ENCODE measurements around the gene STXBP1. TPM values are rescaled to one million over a fixed set of nuclear protein-coding genes. Genes with fewer than 3 reads are reported as not detected.

The STXBP1 gene
- total and polyA plus RNA-seq, 2 experiments from 2014 or later, result 48.6 to 50.4 TPM

- no peak overlapping the region for H3K4me2 ChIP-seq
- H3K4me3 ChIP-seq, result no peak overlapping the region
- Mint-ChIP-seq H3K4me3 (no peak overlapping the region), H3K9me3 (no peaks in the 10 kb centered on the region), H3K4me1 (peaks cover 16% of the 10 kb centered on the region), H3K27ac (no peak overlapping the region), H3K27me3 (ENCODE audit: insufficient read depth, low read depth, poor library complexity) (peaks cover 3% of the 10 kb centered on the region), H3K36me3 (ENCODE audit: low read depth) (no peaks in the 10 kb centered on the region)
- no peaks in the 10 kb centered on the region for H4K20me1 ChIP-seq (replicated peaks; ENCODE audit: insufficient read depth)
- peaks cover 2% of the 10 kb centered on the region; the same call in 1 of the 2 replicates for H3K79me2 ChIP-seq (replicated peaks; ENCODE audit: insufficient read depth)
- H3K27me3 ChIP-seq (ENCODE audit: insufficient read depth), result no peaks in the 10 kb centered on the region
- TF ChIP-seq CREB1 (CRISPR knock-in tag; IDR thresholded peaks at IDR 0.05; ENCODE audit: low read depth) (no peak), NANOG (IDR thresholded peaks at IDR 0.05; ENCODE audit: borderline replicate concordance) (no peak)
- TF ChIP-seq, protein P1, sequence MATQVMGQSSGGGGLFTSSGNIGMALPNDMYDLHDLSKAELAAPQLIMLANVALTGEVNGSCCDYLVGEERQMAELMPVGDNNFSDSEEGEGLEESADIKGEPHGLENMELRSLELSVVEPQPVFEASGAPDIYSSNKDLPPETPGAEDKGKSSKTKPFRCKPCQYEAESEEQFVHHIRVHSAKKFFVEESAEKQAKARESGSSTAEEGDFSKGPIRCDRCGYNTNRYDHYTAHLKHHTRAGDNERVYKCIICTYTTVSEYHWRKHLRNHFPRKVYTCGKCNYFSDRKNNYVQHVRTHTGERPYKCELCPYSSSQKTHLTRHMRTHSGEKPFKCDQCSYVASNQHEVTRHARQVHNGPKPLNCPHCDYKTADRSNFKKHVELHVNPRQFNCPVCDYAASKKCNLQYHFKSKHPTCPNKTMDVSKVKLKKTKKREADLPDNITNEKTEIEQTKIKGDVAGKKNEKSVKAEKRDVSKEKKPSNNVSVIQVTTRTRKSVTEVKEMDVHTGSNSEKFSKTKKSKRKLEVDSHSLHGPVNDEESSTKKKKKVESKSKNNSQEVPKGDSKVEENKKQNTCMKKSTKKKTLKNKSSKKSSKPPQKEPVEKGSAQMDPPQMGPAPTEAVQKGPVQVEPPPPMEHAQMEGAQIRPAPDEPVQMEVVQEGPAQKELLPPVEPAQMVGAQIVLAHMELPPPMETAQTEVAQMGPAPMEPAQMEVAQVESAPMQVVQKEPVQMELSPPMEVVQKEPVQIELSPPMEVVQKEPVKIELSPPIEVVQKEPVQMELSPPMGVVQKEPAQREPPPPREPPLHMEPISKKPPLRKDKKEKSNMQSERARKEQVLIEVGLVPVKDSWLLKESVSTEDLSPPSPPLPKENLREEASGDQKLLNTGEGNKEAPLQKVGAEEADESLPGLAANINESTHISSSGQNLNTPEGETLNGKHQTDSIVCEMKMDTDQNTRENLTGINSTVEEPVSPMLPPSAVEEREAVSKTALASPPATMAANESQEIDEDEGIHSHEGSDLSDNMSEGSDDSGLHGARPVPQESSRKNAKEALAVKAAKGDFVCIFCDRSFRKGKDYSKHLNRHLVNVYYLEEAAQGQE (IDR thresholded peaks at IDR 0.05; ENCODE audit: unreplicated experiment), result no peak
- H3K4me1 ChIP-seq (ENCODE audit: insufficient read depth), result peaks cover 7% of the 10 kb centered on the region
- no peak for DNase-seq (ENCODE audit: low spot score)
- no peaks in the 10 kb centered on the region for H3K36me3 ChIP-seq (ENCODE audit: insufficient read depth)
- 0 out of 2 replicates have a peak, but pooled peaks cover 4% of the 10 kb centered on the region for H3F3A ChIP-seq (replicated peaks; ENCODE audit: low read depth)
- no peak for ATAC-seq
- H3K9me2 ChIP-seq (ENCODE audit: insufficient read depth), result no peaks in the 10 kb centered on the region
- no peak overlapping the region for H2AFZ ChIP-seq
- no peak overlapping the region for H3K27ac ChIP-seq (ENCODE audit: low read depth)
Observed at GRCh38 chr9:127572961-127573721, 38.9 kb upstream of the STXBP1 start.

- no peaks in the 10 kb centered on the region for H3K27me3 ChIP-seq (ENCODE audit: insufficient read depth)
- H2AFZ ChIP-seq, result no peak overlapping the region
- Mint-ChIP-seq H3K4me1 (peaks cover 26% of the 10 kb centered on the region), H3K9me3 (no peaks in the 10 kb centered on the region), H3K27me3 (ENCODE audit: insufficient read depth, low read depth, poor library complexity) (peaks cover 5% of the 10 kb centered on the region), H3K4me3 (no peak overlapping the region), H3K27ac (no peak overlapping the region), H3K36me3 (ENCODE audit: low read depth) (no peaks in the 10 kb centered on the region)
- H3K79me2 ChIP-seq (replicated peaks; ENCODE audit: insufficient read depth), result no peaks in the 10 kb centered on the region
- no peaks in the 10 kb centered on the region for H4K20me1 ChIP-seq (replicated peaks; ENCODE audit: insufficient read depth)
- no peak overlapping the region for H3K4me2 ChIP-seq
- 0 out of 2 replicates have a peak, but pooled peaks cover 4% of the 10 kb centered on the region for H3F3A ChIP-seq (replicated peaks; ENCODE audit: low read depth)
- H3K9me2 ChIP-seq (ENCODE audit: insufficient read depth), result no peaks in the 10 kb centered on the region
- H3K36me3 ChIP-seq (ENCODE audit: insufficient read depth), result no peaks in the 10 kb centered on the region
- no peak overlapping the region for H3K27ac ChIP-seq (ENCODE audit: low read depth)
- no peak overlapping the region for H3K4me3 ChIP-seq
- peaks cover 16% of the 10 kb centered on the region for H3K4me1 ChIP-seq (ENCODE audit: insufficient read depth)
- ATAC-seq, result no peak
- no peak for DNase-seq (ENCODE audit: low spot score)
- TF ChIP-seq, protein P2, sequence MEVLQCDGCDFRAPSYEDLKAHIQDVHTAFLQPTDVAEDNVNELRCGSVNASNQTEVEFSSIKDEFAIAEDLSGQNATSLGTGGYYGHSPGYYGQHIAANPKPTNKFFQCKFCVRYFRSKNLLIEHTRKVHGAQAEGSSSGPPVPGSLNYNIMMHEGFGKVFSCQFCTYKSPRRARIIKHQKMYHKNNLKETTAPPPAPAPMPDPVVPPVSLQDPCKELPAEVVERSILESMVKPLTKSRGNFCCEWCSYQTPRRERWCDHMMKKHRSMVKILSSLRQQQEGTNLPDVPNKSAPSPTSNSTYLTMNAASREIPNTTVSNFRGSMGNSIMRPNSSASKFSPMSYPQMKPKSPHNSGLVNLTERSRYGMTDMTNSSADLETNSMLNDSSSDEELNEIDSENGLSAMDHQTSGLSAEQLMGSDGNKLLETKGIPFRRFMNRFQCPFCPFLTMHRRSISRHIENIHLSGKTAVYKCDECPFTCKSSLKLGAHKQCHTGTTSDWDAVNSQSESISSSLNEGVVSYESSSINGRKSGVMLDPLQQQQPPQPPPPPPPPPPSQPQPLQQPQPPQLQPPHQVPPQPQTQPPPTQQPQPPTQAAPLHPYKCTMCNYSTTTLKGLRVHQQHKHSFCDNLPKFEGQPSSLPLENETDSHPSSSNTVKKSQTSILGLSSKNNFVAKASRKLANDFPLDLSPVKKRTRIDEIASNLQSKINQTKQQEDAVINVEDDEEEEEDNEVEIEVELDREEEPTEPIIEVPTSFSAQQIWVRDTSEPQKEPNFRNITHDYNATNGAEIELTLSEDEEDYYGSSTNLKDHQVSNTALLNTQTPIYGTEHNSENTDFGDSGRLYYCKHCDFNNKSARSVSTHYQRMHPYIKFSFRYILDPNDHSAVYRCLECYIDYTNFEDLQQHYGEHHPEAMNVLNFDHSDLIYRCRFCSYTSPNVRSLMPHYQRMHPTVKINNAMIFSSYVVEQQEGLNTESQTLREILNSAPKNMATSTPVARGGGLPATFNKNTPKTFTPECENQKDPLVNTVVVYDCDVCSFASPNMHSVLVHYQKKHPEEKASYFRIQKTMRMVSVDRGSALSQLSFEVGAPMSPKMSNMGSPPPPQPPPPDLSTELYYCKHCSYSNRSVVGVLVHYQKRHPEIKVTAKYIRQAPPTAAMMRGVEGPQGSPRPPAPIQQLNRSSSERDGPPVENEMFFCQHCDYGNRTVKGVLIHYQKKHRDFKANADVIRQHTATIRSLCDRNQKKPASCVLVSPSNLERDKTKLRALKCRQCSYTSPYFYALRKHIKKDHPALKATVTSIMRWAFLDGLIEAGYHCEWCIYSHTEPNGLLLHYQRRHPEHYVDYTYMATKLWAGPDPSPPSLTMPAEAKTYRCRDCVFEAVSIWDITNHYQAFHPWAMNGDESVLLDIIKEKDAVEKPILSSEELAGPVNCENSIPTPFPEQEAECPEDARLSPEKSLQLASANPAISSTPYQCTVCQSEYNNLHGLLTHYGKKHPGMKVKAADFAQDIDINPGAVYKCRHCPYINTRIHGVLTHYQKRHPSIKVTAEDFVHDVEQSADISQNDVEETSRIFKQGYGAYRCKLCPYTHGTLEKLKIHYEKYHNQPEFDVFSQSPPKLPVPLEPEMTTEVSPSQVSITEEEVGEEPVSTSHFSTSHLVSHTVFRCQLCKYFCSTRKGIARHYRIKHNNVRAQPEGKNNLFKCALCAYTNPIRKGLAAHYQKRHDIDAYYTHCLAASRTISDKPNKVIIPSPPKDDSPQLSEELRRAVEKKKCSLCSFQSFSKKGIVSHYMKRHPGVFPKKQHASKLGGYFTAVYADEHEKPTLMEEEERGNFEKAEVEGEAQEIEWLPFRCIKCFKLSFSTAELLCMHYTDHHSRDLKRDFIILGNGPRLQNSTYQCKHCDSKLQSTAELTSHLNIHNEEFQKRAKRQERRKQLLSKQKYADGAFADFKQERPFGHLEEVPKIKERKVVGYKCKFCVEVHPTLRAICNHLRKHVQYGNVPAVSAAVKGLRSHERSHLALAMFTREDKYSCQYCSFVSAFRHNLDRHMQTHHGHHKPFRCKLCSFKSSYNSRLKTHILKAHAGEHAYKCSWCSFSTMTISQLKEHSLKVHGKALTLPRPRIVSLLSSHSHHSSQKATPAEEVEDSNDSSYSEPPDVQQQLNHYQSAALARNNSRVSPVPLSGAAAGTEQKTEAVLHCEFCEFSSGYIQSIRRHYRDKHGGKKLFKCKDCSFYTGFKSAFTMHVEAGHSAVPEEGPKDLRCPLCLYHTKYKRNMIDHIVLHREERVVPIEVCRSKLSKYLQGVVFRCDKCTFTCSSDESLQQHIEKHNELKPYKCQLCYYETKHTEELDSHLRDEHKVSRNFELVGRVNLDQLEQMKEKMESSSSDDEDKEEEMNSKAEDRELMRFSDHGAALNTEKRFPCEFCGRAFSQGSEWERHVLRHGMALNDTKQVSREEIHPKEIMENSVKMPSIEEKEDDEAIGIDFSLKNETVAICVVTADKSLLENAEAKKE (CRISPR knock-in tag; IDR thresholded peaks at IDR 0.05), result no peak
- TF ChIP-seq EZH2phosphoT487 (IDR thresholded peaks at IDR 0.05; ENCODE audit: unreplicated experiment) (no peak), EZH2 (IDR thresholded peaks at IDR 0.05; ENCODE audit: low read depth, unreplicated experiment) (no peak), JUNB (IDR thresholded peaks at IDR 0.05; ENCODE audit: unreplicated experiment) (no peak)
Observed at GRCh38 chr9:127574072-127574993, 37.7 kb upstream of the STXBP1 start.

Data from GM23338 (cell line).